NCI-H128 (cell line): ENCODE measurements around the gene CCDC30.
"Not testable (repeated sequence)": the region's sequence is repeated elsewhere in the genome, so short reads cannot be mapped to it uniquely, and the experiment has no call there.

Experiments used
- DNase-seq: peaks from one replicate; lab custom pipeline; 2025; ENCODE audit not compliant: unreplicated experiment; lab: John Stamatoyannopoulos, UW

Gene CCDC30

GRCh38 chr1:42639116-42639515 is 176.0 kb downstream of the CCDC30 start:
- DNase-seq = no peak

- no peak for DNase-seq
Observed at GRCh38 chr1:42646056-42646455, 183.0 kb downstream of the CCDC30 start.

DNA sequence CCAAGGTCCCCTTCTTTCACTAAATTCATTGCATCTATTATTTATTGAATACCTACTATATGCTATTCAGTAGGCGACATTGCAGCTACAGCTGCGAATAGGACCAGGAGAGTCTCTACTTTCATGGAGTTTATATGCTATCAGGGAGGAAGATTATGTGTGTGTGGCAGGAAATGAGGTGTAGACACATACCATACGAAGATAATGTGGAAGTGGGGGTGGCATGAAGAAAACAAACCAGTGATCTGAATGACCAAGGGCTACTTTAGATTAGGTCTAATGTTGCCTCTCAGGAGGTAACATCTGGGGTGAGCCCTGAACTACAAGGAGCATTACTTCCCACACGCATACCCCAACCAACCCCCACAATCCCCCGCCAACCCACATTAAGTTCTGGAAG is 194.1 kb downstream of the CCDC30 start:
- DNase-seq = no peak

DNA sequence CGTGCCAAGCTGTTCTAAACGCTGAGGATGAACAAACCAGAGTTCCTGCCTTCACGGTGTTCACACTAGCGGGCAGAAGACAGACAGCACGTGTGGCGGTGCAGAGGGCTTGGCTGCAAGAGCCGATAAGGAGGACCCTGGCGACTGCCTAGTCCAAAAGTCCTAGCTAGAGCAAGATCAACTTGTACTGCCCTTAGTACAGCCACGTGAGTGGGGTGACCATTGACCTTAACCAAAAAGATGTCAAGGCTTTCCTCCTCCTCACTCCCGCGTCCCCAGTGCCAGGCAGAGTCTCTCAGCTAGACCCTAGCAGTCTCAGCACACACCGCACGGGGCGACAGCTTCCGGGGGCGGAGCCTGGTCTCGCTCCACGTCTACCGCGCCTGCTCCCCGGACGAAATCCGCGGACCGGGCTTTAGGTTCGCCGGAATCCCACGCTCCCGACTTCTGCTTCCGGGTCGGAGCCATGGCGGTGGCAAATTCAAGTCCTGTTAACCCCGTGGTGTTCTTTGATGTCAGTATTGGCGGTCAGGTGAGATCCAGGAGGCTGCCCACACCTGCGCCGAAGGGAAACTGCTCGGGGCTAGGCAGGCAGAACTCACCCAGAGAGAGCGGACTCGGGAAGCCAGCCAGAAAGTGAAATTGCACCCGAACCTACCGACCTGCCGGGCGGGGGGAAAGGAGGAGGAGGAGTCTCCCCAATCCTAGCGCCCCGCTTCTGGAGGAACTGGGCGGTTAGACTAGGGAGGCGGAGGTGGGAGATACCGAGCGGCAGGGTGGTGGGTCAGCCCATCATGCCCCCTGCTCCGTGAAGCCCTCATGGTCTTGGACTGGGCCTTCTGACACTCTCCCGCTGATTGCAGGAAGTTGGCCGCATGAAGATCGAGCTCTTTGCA is 195.1 kb downstream of the CCDC30 start, which contains the start of gene PPIH:
PPIH (plus strand) TSS at position 443 of the 896 bp plus-strand sequence; CDS start at position 467, 24 bp downstream.
- DNase-seq = peak; percentile 94

- no peak for DNase-seq
Observed at GRCh38 chr1:42658877-42659337, 195.8 kb downstream of the CCDC30 start.

DNA sequence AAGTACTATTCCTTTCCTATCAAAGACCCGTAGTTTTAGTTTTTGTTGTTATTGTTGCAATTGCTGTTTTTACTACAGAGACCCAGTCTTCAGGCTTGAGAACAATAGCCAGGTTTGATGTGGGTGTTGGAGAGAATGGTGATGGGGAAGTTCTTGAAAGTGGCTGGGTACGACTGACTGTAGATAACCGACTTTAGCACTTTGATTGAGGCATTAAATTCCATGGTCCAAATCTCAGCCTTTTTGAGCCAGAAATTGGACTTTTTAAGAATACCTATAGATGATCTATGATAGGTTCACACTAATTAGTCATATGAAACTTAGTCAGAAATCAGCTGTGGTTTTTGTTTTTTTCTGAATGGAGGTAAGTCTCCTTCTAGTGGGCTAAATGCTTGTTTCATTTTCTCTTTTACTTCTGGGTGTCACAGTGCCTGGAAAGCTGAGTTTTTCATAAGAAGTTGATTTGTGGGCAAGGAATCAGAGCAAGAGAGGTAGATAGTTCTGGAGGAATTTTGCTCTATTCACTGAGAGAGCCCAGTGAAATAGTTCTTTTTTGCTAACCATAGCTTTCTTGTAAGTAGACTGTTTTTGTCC is 197.9 kb downstream of the CCDC30 start:
- DNase-seq = no peak

- DNase-seq = no peak
Observed at GRCh38 chr1:42669936-42670335, 206.8 kb downstream of the CCDC30 start.

DNA sequence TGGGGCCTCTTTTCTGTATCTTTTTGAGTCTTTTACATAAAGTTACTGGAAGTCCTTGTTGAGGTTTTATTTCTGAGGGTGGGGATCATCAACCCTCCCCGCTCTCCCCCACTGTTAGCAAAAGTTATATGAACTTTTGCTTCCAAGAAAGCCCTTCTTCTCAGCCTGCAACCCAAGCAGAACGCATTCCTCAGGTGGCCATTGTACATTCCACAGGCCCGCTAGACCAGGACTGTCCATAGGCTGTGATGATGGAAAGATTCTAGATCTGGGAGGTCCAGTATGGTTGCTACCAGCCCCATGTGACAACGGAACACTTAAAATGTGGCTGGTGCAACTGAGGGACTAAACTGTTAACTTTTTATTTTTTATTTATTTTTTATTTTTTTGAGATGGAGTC is 207.3 kb downstream of the CCDC30 start:
- DNase-seq = no peak

DNA sequence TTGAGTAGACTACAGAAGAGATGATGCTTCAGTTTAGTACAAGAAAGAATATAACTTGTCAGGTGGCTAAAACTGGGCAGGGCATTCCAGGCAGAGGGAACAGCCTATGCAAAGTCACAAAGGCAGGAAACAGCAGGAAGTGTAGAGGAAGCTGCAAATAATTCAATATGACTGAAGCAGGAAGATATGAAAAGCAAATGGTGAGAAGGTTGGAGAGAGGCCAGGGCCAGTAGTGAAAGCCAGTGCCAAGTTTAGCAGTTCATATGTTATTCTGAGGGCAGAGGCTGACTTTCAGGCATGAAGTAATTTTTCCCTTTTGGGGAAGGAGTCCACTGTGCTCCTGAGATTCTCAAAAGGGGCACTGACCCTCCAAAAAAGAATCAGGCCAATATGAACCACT is 211.1 kb downstream of the CCDC30 start:
- DNase-seq = no peak

- DNase-seq = no peak
Observed at GRCh38 chr1:42674682-42675081, 211.6 kb downstream of the CCDC30 start.

GRCh38 chr1:42675467-42675866 is 212.4 kb downstream of the CCDC30 start:
- no peak for DNase-seq

GRCh38 chr1:42676534-42677087 is 213.5 kb downstream of the CCDC30 start:
- DNase-seq = no peak

DNA sequence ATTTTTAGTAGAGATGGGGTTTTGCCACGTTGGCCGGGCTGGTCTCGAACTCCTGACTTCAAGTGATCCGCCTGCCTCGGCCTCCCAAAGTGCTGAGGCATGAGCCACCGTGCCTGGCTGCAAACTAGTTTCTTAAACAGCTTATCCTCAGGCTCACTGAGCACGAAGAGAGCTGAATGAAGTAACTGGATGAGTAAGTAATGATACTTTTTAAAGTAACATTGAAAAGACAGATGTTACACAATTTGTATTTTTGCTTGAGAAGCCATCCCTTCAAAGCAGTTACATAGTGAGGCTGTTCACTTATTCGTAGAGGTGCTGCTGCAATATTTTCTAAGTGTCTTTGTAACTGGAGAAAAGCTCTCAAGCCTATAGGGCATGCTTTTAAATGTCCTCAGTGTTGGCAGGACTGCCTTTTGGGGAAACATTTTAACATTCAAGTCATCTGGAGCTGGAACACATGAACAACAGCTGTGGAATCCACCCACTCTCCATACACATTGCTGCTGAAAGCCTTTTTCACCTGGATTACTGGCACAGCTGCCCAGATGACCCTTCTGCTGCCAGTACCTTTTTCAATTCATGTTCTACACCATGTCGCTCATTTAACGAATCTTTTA is 216.4 kb downstream of the CCDC30 start:
- DNase-seq = no peak

DNA sequence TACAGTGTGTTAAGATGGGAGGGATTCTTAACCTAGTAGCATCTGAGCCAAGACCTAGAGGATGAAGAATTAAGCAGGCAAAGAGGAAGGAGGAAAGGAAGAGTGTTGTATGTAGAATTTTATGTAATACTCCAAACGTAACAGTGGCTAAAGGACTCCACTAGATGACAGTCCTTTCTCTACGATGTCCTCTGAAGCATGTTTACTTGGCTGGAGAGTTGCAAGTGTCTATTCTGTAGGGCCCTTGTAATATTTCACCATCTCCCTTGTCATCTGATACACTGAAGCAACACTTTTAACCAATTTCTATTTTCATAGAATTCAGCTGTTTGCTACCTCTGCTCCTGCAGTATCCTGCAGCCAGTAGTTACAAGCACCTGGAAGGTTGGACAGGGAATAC is 217.0 kb downstream of the CCDC30 start:
- DNase-seq = no peak

DNA sequence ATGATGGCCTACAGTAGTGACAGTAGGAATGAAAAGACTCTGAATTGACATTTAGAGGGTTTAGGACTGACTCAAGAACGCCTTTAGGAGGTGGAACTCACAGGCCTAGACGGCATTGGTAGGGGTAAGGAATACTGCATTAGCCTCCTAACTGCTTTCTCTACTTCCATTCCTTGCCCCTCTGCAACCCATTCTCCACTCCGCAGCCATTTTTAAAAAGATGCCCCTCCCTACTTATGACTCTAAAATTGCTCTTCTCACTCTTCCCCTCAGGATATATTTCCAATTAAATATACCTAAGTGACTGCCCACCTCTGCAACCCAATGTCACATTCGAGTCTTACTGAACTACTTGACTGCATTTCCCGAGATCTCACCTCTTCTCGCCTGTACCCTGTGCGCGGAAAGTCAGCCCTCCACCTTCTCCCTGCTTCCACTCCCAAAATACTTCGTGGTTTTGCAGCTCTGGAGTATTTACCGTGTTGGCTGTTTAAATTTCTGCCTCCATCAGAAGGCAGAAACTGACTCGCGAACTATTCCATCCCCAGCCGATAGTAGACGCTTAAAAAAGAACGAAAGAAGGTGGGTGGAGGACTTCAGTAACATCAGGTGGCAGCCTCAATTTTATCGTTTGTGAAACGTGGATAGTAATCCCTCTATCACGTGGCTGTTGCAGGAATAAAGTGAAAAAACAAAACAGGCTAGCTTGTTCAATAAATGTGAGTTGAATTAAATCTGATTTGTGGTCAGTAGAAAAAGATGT is 218.0 kb downstream of the CCDC30 start:
- no peak for DNase-seq

GRCh38 chr1:42681741-42682483 is 218.8 kb downstream of the CCDC30 start, which contains the start of gene YBX1:
TSS of gene YBX1 (plus strand) at chr1:42682418. CDS start at chr1:42682566, 148 bp downstream.
- peak; percentile 99 for DNase-seq

- not testable (repeated sequence) for DNase-seq
Observed at GRCh38 chr1:42682484-42682738, 219.3 kb downstream of the CCDC30 start.

GRCh38 chr1:42682739-42683531 is 219.8 kb downstream of the CCDC30 start:
- no peak for DNase-seq

DNA sequence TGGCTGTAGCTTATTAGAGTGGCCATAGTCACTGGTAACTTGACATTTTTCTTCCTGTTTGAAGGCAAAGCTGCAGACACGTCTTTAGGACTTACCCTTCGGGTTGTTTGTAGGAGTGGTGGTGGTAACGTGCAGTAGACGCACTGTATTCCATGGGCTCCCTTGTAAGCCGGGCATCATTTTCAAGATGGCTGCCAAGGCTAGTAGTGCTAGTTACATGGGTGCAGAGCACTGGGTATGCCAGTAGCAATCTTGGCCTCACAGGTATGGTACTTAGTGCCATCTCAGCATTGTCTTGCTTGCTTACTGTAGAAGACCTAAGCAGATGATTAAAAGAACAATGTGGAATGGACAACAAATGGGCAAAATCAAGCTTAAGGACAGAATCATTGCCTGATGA is 221.1 kb downstream of the CCDC30 start:
- no peak for DNase-seq
